GM12874 (cell line): ENCODE data around the gene CDO1.

Experiments
- CTCF ChIP-seq: IDR thresholded peaks from 2 replicates; pipeline ENCODE4 v1.5.1; 2011; ENCODE audit warnings: low read depth, mild to moderate bottlenecking, control low read depth, low read length, moderate library complexity; ENCODE audit not compliant: insufficient read depth

The CDO1 gene

GRCh38 chr5:115850744-115851416, 34.4 kb upstream of the CDO1 start:
- no peak for TF ChIP-seq CTCF

DNA sequence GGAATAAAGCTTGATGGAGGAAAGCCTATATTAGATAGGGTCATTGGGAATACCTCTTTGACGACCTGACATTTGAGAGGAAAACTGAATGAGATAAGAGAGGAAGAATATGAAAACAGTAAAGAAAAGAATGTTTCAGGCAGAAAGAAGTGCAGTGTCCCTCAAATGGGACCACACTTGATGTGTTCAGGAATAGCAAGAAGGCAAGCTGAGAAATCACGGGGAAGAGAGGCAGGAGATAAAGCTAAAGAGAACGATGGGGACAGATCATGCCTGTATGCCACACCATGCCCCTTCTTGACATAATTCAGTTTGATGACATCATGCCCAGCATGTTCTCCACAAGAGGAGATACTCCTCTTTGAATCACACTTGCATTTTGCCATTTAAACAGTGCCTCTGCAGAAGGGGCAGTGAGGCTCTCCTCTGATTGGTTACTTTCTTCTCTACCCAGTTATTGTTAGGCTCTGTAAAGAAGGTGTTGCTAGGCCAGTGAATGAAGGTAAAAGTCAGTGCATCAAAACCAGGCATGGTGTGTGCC, 32.9 kb upstream of the CDO1 start:
- no peak for TF ChIP-seq CTCF

- no peak for TF ChIP-seq CTCF
Observed at GRCh38 chr5:115847290-115847689, 30.8 kb upstream of the CDO1 start.

GRCh38 chr5:115844321-115844817, 27.9 kb upstream of the CDO1 start:
- TF ChIP-seq CTCF: no peak

DNA sequence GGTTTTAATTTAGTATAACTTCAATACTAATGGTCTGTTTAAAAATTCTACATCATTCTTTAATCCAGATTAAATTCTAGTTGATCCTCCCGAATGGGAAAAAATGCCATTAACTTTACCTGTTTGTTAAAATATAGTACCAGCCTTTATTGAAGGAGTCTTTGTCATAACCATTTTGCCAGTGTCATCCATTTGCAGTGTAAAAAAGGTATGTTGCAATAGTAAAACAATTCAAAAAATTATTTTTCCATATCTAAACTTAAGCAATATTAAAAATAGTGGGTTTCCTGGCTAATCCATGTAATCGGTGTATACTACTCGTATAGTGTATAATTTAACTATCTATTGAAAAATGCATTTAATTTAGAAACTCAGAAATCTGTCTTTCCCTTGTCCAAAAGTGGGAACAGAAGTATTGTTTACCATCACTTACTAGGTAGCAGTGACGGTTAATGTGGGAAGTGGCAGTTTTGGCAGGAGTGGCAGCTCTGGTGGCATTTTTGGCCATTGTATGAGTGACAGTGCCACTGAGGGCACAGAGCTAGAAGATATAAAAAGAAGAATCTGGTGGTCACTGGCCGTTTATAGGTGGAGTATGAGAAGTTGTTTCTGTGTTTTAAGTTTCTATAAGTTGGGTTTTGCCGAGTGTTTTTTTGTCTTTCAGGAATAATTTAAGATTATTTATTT, 27.1 kb upstream of the CDO1 start:
- TF ChIP-seq CTCF: no peak

- no peak for TF ChIP-seq CTCF
Observed at GRCh38 chr5:115842952-115843351, 26.5 kb upstream of the CDO1 start.

- peak; percentile 20; the same call in 1 of the 2 replicates for TF ChIP-seq CTCF
Observed at GRCh38 chr5:115842089-115842935, 25.9 kb upstream of the CDO1 start.
